ENCODE data around the gene COG5. TPM values are rescaled to one million over a fixed set of nuclear protein-coding genes. Genes with fewer than 3 reads are reported as not detected.
A peak's percentile ranks its signal among the peaks of the same experiment; 100 is the strongest.

COG5 gene
- total RNA-seq, 1 experiment from 2014 or later = 32.2 TPM

DNA sequence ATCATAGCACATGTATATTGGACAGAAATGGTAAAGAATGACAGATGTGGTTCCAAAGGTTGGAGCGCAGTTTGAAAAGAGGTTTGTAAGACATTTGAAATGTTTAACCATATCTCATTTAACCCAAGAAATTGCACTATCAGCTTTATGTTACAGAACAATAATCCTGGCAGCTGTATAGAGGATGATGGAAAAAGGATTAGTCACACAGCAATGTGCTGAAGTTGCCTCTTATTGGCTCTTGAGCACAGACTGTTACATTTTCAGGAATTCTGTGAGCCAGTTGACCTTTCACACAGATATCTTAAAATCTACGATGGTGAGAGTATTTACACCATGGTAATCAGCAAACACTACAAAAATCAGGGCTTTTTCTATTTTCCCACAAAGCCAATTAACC, 3.9 kb downstream of the COG5 start:
- TF ChIP-seq EZH2 (IDR thresholded peaks at IDR 0.05; ENCODE audit: borderline replicate concordance, low read depth, low read length, poor library complexity, severe bottlenecking) = no peak
- TF ChIP-seq, protein P1, sequence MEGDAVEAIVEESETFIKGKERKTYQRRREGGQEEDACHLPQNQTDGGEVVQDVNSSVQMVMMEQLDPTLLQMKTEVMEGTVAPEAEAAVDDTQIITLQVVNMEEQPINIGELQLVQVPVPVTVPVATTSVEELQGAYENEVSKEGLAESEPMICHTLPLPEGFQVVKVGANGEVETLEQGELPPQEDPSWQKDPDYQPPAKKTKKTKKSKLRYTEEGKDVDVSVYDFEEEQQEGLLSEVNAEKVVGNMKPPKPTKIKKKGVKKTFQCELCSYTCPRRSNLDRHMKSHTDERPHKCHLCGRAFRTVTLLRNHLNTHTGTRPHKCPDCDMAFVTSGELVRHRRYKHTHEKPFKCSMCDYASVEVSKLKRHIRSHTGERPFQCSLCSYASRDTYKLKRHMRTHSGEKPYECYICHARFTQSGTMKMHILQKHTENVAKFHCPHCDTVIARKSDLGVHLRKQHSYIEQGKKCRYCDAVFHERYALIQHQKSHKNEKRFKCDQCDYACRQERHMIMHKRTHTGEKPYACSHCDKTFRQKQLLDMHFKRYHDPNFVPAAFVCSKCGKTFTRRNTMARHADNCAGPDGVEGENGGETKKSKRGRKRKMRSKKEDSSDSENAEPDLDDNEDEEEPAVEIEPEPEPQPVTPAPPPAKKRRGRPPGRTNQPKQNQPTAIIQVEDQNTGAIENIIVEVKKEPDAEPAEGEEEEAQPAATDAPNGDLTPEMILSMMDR (conservative IDR thresholded peaks at IDR 0.05; ENCODE audit: low read depth, low read length) = no peak
- no TSS peak for BruUV-seq (replicated peaks)
- POLR2A ChIA-PET (ENCODE audit: low non-redundant PET) = no interaction called here
- H3K9me3 ChIP-seq (ENCODE audit: low read depth, low read length, poor library complexity, severe bottlenecking) = no peaks in the 10 kb centered on the region
- DNase-seq (ENCODE audit: low spot score) = peak; percentile 12
- peaks cover 12% of the 10 kb centered on the region for H3K4me1 ChIP-seq (ENCODE audit: insufficient read depth, low read length, poor library complexity, severe bottlenecking)
- CTCF ChIA-PET = no interaction called here
- H3K36me3 ChIP-seq (ENCODE audit: insufficient read depth, low read length, poor library complexity, severe bottlenecking) = peaks cover 4% of the 10 kb centered on the region
- no peak overlapping the region for H3K27ac ChIP-seq (ENCODE audit: low read depth, low read length, poor library complexity, severe bottlenecking)
- H3K4me3 ChIP-seq (ENCODE audit: low read depth, low read length, poor library complexity, severe bottlenecking) = no peak overlapping the region
- no peaks in the 10 kb centered on the region for H3K27me3 ChIP-seq (replicated peaks; ENCODE audit: insufficient read depth, low read depth, low read length, poor library complexity)
- intact Hi-C loops (cut with micrococcal nuclease; ENCODE audit: unreplicated experiment) = loop anchor here (5.0 kb wide), 1 partner anchor 88 kb away; the partner anchor contains the start of gene GPR22

DNA sequence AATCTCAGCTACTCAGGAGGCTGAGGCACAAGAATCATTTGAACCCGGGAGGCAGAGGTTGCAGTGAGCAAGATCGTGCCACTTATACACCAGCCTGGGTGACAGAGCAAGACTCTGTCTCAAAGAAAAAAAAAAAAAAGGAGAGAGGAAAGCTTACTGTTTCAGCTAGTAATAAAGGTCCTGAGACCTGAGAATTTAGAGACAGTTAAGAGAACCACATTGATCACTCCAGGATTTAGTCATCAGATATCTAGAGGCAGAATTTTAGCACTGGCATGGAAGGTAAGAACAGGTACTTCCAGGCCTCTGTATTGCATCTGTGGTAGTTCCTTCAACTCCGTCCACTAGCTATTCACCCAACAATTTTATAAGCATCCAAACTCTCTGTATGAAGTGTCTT, 7.8 kb downstream of the COG5 start:
- no peak for DNase-seq (ENCODE audit: low spot score)
- TF ChIP-seq EZH2 (IDR thresholded peaks at IDR 0.05; ENCODE audit: borderline replicate concordance, low read depth, low read length, poor library complexity, severe bottlenecking) = no peak
- TF ChIP-seq, protein P1 (conservative IDR thresholded peaks at IDR 0.05; ENCODE audit: low read depth, low read length) = no peak
- no peaks in the 10 kb centered on the region for H3K4me1 ChIP-seq (ENCODE audit: insufficient read depth, low read length, poor library complexity, severe bottlenecking)
- no peaks in the 10 kb centered on the region for H3K9me3 ChIP-seq (ENCODE audit: low read depth, low read length, poor library complexity, severe bottlenecking)
- no peaks in the 10 kb centered on the region for H3K27me3 ChIP-seq (replicated peaks; ENCODE audit: insufficient read depth, low read depth, low read length, poor library complexity)
- H3K36me3 ChIP-seq (ENCODE audit: insufficient read depth, low read length, poor library complexity, severe bottlenecking) = peaks cover 18% of the 10 kb centered on the region
- CTCF ChIA-PET = no interaction called here
- no peak overlapping the region for H3K4me3 ChIP-seq (ENCODE audit: low read depth, low read length, poor library complexity, severe bottlenecking)
- POLR2A ChIA-PET (ENCODE audit: low non-redundant PET) = interaction anchor here (0.6 kb wide), 2 partner anchors 211 to 534 kb away, joined by 5 to 6 read pairs; no protein-coding TSS in a partner anchor
- BruUV-seq (replicated peaks) = no TSS peak
- no peak overlapping the region for H3K27ac ChIP-seq (ENCODE audit: low read depth, low read length, poor library complexity, severe bottlenecking)
- intact Hi-C loops (cut with micrococcal nuclease; ENCODE audit: unreplicated experiment) = no loop called here

DNA sequence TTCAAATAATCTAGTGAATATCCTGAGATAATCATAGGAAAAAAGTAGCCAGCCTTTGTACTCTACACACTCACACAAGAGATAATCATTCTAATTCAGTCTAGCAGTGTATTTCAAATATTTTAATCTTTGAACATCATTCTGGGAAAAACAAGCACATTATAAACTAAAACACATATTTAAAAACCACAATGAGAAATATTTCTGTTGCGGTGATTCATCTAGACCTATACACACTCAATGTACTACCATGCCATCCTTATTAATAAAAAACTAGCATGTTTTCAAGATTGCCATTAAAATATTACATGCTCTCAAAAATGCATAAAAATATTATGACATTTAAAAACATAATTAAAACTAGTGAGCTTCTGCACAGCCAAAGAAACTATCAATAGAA, 11.8 kb downstream of the COG5 start:
- H3K36me3 ChIP-seq (ENCODE audit: insufficient read depth, low read length, poor library complexity, severe bottlenecking) = peaks cover 20% of the 10 kb centered on the region
- POLR2A ChIA-PET (ENCODE audit: low non-redundant PET) = no interaction called here
- CTCF ChIA-PET = no interaction called here
- no peak overlapping the region for H3K27ac ChIP-seq (ENCODE audit: low read depth, low read length, poor library complexity, severe bottlenecking)
- H3K4me1 ChIP-seq (ENCODE audit: insufficient read depth, low read length, poor library complexity, severe bottlenecking) = no peaks in the 10 kb centered on the region
- no peak for DNase-seq (ENCODE audit: low spot score)
- intact Hi-C loops (cut with micrococcal nuclease; ENCODE audit: unreplicated experiment) = no loop called here
- no peaks in the 10 kb centered on the region for H3K9me3 ChIP-seq (ENCODE audit: low read depth, low read length, poor library complexity, severe bottlenecking)
- H3K4me3 ChIP-seq (ENCODE audit: low read depth, low read length, poor library complexity, severe bottlenecking) = no peak overlapping the region
- no peak for TF ChIP-seq EZH2 (IDR thresholded peaks at IDR 0.05; ENCODE audit: borderline replicate concordance, low read depth, low read length, poor library complexity, severe bottlenecking)
- TF ChIP-seq, protein P1 (conservative IDR thresholded peaks at IDR 0.05; ENCODE audit: low read depth, low read length) = no peak
- no TSS peak for BruUV-seq (replicated peaks)
- H3K27me3 ChIP-seq (replicated peaks; ENCODE audit: insufficient read depth, low read depth, low read length, poor library complexity) = no peaks in the 10 kb centered on the region
